ENCODE data around the gene CDRT4. TPM values are rescaled to one million over a fixed set of nuclear protein-coding genes. Genes with fewer than 3 reads are reported as not detected.

The CDRT4 gene
- total and polyA plus RNA-seq, 2 experiments from 2014 or later = 6.5 to 13.0 TPM

DNA sequence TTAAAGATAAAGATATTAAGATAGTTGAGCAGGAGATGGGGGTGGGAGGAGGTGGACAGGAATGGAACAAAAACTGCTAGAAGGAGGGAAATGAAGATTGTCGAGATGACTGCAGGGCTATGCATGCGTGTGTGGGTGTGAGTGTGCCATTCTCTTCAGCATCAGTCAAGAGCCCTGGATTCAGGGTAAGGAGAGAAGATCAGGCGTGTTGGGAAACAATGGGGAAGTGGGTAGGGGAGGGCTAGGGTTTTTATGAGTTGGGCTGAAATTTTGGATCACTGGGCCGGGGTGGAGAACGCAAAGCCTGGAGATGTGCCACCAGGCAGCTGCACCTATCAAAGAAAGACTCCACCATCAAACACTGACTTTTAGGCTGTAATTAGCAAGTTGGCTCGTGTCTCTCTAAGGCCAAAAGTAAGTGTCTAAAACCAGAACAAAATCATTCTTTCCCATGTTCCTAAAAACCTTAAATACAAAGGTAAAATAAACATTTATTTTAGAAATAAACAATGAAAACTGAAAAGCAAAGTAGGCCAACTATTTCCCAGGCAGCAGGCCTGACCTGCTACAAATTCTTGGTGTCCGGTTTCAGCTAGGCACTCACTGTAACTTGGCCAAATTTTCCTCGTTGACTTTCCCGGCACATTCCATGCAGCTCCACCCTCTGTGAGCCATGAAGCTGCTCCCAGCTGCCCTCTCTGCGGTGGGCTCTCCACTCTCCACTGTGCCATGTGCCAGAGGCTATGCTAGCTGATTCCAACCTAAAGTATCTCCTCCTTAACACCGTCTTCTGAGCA is 4.2 kb downstream of the CDRT4 start:
- Mint-ChIP-seq H3K27ac (no peak overlapping the region), H3K4me3 (no peak overlapping the region), H3K9me3 (no peaks in the 10 kb centered on the region), H3K4me1 (peaks cover 3% of the 10 kb centered on the region; the same call in 2 of the 3 replicates), H3K36me3 (ENCODE audit: low read depth) (peaks cover 19% of the 10 kb centered on the region; the same call in 2 of the 3 replicates), H3K27me3 (ENCODE audit: insufficient read depth, low read depth, poor library complexity) (peaks cover 2% of the 10 kb centered on the region)
- no peak for TF ChIP-seq POLR2AphosphoS5 (IDR thresholded peaks at IDR 0.05; ENCODE audit: low read depth)
- TF ChIP-seq, protein P1, sequence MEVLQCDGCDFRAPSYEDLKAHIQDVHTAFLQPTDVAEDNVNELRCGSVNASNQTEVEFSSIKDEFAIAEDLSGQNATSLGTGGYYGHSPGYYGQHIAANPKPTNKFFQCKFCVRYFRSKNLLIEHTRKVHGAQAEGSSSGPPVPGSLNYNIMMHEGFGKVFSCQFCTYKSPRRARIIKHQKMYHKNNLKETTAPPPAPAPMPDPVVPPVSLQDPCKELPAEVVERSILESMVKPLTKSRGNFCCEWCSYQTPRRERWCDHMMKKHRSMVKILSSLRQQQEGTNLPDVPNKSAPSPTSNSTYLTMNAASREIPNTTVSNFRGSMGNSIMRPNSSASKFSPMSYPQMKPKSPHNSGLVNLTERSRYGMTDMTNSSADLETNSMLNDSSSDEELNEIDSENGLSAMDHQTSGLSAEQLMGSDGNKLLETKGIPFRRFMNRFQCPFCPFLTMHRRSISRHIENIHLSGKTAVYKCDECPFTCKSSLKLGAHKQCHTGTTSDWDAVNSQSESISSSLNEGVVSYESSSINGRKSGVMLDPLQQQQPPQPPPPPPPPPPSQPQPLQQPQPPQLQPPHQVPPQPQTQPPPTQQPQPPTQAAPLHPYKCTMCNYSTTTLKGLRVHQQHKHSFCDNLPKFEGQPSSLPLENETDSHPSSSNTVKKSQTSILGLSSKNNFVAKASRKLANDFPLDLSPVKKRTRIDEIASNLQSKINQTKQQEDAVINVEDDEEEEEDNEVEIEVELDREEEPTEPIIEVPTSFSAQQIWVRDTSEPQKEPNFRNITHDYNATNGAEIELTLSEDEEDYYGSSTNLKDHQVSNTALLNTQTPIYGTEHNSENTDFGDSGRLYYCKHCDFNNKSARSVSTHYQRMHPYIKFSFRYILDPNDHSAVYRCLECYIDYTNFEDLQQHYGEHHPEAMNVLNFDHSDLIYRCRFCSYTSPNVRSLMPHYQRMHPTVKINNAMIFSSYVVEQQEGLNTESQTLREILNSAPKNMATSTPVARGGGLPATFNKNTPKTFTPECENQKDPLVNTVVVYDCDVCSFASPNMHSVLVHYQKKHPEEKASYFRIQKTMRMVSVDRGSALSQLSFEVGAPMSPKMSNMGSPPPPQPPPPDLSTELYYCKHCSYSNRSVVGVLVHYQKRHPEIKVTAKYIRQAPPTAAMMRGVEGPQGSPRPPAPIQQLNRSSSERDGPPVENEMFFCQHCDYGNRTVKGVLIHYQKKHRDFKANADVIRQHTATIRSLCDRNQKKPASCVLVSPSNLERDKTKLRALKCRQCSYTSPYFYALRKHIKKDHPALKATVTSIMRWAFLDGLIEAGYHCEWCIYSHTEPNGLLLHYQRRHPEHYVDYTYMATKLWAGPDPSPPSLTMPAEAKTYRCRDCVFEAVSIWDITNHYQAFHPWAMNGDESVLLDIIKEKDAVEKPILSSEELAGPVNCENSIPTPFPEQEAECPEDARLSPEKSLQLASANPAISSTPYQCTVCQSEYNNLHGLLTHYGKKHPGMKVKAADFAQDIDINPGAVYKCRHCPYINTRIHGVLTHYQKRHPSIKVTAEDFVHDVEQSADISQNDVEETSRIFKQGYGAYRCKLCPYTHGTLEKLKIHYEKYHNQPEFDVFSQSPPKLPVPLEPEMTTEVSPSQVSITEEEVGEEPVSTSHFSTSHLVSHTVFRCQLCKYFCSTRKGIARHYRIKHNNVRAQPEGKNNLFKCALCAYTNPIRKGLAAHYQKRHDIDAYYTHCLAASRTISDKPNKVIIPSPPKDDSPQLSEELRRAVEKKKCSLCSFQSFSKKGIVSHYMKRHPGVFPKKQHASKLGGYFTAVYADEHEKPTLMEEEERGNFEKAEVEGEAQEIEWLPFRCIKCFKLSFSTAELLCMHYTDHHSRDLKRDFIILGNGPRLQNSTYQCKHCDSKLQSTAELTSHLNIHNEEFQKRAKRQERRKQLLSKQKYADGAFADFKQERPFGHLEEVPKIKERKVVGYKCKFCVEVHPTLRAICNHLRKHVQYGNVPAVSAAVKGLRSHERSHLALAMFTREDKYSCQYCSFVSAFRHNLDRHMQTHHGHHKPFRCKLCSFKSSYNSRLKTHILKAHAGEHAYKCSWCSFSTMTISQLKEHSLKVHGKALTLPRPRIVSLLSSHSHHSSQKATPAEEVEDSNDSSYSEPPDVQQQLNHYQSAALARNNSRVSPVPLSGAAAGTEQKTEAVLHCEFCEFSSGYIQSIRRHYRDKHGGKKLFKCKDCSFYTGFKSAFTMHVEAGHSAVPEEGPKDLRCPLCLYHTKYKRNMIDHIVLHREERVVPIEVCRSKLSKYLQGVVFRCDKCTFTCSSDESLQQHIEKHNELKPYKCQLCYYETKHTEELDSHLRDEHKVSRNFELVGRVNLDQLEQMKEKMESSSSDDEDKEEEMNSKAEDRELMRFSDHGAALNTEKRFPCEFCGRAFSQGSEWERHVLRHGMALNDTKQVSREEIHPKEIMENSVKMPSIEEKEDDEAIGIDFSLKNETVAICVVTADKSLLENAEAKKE (CRISPR knock-in tag; IDR thresholded peaks at IDR 0.05) = no peak
- TF ChIP-seq, protein P2, sequence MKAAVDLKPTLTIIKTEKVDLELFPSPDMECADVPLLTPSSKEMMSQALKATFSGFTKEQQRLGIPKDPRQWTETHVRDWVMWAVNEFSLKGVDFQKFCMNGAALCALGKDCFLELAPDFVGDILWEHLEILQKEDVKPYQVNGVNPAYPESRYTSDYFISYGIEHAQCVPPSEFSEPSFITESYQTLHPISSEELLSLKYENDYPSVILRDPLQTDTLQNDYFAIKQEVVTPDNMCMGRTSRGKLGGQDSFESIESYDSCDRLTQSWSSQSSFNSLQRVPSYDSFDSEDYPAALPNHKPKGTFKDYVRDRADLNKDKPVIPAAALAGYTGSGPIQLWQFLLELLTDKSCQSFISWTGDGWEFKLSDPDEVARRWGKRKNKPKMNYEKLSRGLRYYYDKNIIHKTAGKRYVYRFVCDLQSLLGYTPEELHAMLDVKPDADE (IDR thresholded peaks at IDR 0.05) = no peak
- TF ChIP-seq JUNB (IDR thresholded peaks at IDR 0.05; ENCODE audit: unreplicated experiment) = no peak
- TF ChIP-seq EZH2phosphoT487 (IDR thresholded peaks at IDR 0.05; ENCODE audit: unreplicated experiment) = no peak
- TF ChIP-seq, protein P3, sequence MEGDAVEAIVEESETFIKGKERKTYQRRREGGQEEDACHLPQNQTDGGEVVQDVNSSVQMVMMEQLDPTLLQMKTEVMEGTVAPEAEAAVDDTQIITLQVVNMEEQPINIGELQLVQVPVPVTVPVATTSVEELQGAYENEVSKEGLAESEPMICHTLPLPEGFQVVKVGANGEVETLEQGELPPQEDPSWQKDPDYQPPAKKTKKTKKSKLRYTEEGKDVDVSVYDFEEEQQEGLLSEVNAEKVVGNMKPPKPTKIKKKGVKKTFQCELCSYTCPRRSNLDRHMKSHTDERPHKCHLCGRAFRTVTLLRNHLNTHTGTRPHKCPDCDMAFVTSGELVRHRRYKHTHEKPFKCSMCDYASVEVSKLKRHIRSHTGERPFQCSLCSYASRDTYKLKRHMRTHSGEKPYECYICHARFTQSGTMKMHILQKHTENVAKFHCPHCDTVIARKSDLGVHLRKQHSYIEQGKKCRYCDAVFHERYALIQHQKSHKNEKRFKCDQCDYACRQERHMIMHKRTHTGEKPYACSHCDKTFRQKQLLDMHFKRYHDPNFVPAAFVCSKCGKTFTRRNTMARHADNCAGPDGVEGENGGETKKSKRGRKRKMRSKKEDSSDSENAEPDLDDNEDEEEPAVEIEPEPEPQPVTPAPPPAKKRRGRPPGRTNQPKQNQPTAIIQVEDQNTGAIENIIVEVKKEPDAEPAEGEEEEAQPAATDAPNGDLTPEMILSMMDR (conservative IDR thresholded peaks at IDR 0.05; ENCODE audit: low read depth in 2 of 2) = no peak
- TF ChIP-seq, protein P4, sequence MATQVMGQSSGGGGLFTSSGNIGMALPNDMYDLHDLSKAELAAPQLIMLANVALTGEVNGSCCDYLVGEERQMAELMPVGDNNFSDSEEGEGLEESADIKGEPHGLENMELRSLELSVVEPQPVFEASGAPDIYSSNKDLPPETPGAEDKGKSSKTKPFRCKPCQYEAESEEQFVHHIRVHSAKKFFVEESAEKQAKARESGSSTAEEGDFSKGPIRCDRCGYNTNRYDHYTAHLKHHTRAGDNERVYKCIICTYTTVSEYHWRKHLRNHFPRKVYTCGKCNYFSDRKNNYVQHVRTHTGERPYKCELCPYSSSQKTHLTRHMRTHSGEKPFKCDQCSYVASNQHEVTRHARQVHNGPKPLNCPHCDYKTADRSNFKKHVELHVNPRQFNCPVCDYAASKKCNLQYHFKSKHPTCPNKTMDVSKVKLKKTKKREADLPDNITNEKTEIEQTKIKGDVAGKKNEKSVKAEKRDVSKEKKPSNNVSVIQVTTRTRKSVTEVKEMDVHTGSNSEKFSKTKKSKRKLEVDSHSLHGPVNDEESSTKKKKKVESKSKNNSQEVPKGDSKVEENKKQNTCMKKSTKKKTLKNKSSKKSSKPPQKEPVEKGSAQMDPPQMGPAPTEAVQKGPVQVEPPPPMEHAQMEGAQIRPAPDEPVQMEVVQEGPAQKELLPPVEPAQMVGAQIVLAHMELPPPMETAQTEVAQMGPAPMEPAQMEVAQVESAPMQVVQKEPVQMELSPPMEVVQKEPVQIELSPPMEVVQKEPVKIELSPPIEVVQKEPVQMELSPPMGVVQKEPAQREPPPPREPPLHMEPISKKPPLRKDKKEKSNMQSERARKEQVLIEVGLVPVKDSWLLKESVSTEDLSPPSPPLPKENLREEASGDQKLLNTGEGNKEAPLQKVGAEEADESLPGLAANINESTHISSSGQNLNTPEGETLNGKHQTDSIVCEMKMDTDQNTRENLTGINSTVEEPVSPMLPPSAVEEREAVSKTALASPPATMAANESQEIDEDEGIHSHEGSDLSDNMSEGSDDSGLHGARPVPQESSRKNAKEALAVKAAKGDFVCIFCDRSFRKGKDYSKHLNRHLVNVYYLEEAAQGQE (IDR thresholded peaks at IDR 0.05; ENCODE audit: unreplicated experiment) = no peak
- no peak for TF ChIP-seq ZNF114 (CRISPR knock-in tag; IDR thresholded peaks at IDR 0.05)
- TF ChIP-seq STAT1 (IDR thresholded peaks at IDR 0.05; ENCODE audit: unreplicated experiment) = no peak
- no peak for TF ChIP-seq NANOG (IDR thresholded peaks at IDR 0.05; ENCODE audit: borderline replicate concordance)
- TF ChIP-seq ZNF331 (CRISPR knock-in tag; IDR thresholded peaks at IDR 0.05; ENCODE audit: low read depth) = no peak
- TF ChIP-seq EZH2 (IDR thresholded peaks at IDR 0.05; ENCODE audit: low read depth, unreplicated experiment) = no peak
- no peak for TF ChIP-seq CREB1 (CRISPR knock-in tag; IDR thresholded peaks at IDR 0.05; ENCODE audit: low read depth)
- H2AFZ ChIP-seq = no peak overlapping the region
- H3K36me3 ChIP-seq (ENCODE audit: insufficient read depth) = no peaks in the 10 kb centered on the region
- H3K4me2 ChIP-seq = no peak overlapping the region
- no peaks in the 10 kb centered on the region for H3K27me3 ChIP-seq (ENCODE audit: insufficient read depth)
- no peaks in the 10 kb centered on the region for H3K79me2 ChIP-seq (replicated peaks; ENCODE audit: insufficient read depth)
- H3F3A ChIP-seq (replicated peaks; ENCODE audit: low read depth) = 0 out of 2 replicates have a peak, but pooled peaks cover 4% of the 10 kb centered on the region
- no peaks in the 10 kb centered on the region for H3K4me1 ChIP-seq (ENCODE audit: insufficient read depth)
- no peaks in the 10 kb centered on the region for H4K20me1 ChIP-seq (replicated peaks; ENCODE audit: insufficient read depth)
- DNase-seq (ENCODE audit: low spot score) (peak; percentile 68), ATAC-seq (peak; percentile 80)
- H3K9me2 ChIP-seq (ENCODE audit: insufficient read depth) = 0 out of 2 replicates have a peak, but pooled peaks cover 5% of the 10 kb centered on the region
- H3K4me3 ChIP-seq = no peak overlapping the region
- H3K27ac ChIP-seq (ENCODE audit: low read depth) = no peak overlapping the region

Data from GM23338 (cell line).